GM10248 (cell line): Measurements from ENCODE around the gene CA10.

Source experiments
- CTCF ChIA-PET: fragments of 300-600 bp; sonication (Branson Sonifier 250); formaldehyde crosslinking; extraction: SDS; loops from one replicate; lab custom pipeline; 2021; ENCODE audit warnings: antibody characterized with exemption; lab: Yijun Ruan, JAX
- POLR2A ChIA-PET: fragments of 350-650 bp; sonication (Branson Sonifier 250); formaldehyde crosslinking; extraction: SDS; loops from one replicate; lab custom pipeline; 2020; ENCODE audit warnings: antibody characterized with exemption; lab: Yijun Ruan, JAX
- DNase-seq: peaks from one replicate; pipeline ENCODE4 v3.0.0; 2012; ENCODE audit errors: extremely low spot score
- TF ChIP-seq, protein P1 (sequence below): IDR thresholded peaks from 2 replicates; pipeline ENCODE4 v1.5.1; 2012; ENCODE audit warnings: mild to moderate bottlenecking, low read depth; ENCODE audit errors: extremely low read depth, missing control alignments, control extremely low read depth

The CA10 gene

DNA sequence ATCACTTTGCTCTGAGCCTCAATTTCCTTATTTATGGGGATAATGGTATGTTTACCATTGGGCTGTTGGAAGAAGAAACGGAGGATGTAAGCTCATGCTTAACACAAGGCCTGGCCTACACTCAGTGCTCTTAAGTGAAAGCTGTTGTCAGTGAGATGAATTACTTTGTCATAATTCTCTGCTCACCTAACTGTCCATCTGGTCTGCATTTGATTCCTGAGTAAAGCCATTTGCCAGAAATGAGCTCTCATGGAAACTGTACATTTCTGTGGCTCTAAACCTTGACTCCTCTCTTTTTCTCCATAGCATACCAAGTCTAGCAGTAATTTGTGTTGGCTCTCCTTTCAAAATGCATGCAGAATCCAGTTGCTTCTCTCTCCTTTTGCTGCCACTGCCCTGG lies 452.4 kb downstream of the CA10 start:
- DNase-seq, result no peak
- ChIA-PET CTCF (interaction anchor here (1.2 kb wide), 1 partner anchor 19 kb away, joined by 3 read pairs; no protein-coding TSS in a partner anchor), POLR2A (no interaction called here)
- TF ChIP-seq, protein P1, sequence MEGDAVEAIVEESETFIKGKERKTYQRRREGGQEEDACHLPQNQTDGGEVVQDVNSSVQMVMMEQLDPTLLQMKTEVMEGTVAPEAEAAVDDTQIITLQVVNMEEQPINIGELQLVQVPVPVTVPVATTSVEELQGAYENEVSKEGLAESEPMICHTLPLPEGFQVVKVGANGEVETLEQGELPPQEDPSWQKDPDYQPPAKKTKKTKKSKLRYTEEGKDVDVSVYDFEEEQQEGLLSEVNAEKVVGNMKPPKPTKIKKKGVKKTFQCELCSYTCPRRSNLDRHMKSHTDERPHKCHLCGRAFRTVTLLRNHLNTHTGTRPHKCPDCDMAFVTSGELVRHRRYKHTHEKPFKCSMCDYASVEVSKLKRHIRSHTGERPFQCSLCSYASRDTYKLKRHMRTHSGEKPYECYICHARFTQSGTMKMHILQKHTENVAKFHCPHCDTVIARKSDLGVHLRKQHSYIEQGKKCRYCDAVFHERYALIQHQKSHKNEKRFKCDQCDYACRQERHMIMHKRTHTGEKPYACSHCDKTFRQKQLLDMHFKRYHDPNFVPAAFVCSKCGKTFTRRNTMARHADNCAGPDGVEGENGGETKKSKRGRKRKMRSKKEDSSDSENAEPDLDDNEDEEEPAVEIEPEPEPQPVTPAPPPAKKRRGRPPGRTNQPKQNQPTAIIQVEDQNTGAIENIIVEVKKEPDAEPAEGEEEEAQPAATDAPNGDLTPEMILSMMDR, result no peak

DNA sequence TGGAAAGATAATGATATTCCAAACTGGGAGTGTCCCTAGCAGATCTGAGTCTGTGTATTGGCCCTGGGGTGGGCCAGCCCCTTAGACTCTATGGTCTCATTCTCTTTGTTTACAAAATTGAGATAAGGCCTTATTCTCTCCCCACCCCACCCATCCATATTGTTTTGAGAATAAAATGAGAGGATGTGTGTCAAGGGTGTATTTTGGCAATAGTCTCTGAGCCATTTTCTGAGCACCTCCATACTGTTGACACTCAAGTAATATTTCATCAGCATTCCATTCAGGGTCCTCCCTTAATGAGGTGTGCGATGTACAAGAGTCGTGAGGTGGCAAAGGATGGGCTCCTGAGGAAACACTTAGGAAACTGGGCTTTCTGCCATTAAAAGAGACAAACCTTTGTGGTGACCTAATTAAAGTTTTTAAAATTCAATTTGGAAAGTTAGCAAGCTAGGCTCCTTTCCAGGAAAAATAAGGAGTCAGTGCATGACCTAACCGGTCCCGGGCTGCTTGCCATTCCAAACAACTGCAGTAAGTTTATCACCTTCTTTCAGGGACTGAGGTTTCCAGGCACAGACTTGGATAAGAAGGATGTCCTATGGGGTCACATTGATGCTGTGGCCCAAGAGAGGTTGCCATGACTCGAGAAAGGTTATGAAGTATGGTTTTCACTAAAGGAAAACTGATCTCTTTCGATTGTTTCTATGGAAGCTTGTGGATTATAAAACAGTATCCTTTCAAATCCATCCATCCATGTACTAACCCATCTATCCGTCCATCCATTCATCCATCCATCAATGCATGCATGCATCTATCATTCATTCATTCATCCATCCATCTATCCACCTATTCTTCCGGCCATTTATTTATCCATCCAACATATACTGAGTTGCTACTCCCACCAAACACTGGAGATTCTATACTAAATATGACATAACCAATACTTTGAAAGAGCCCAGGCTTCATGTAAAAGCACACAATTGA lies 454.9 kb downstream of the CA10 start:
- TF ChIP-seq, protein P1, result no peak
- no peak for DNase-seq
- CTCF ChIA-PET, result no interaction called here
- POLR2A ChIA-PET, result no interaction called here

DNA sequence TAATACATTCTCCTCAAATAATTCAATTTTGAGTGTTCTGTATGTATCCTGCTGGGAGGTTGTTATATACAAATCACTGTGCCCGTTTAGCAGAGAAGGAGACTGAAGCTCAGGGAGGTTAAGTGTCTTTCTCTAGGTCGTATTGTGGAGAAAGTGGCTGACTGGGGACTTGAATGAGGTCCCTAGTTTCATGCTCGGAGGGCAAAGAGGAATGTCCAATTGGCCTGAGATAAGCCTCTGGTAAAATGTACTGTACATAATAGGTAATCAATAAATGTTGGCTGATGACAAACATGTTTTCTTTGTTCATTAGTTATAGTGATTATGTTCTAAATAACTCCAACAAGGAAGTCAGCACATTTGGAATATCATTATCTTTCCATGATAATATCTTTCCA lies 455.6 kb downstream of the CA10 start:
- no peak for DNase-seq
- CTCF ChIA-PET, result no interaction called here
- TF ChIP-seq, protein P1, result no peak
- POLR2A ChIA-PET, result no interaction called here

DNA sequence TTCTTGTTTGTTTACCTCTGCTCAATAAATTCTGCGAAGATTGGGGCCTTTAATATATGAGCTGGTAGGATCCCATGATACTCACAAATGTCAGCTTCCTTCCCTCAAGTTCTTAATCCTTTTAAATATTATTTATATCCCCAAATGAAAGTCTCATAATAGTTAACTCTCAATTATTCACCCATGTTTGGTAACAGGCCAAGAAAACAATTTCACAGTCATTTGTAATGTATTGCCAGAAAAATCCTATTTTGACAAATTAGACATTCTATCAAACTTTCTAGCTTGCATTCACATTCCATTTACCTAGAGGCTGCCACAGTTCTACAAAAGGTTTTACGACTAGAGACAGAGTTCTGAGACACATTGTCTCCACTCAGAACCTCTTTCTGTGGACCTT lies 457.0 kb downstream of the CA10 start:
- ChIA-PET CTCF (no interaction called here), POLR2A (no interaction called here)
- no peak for DNase-seq
- TF ChIP-seq, protein P1, result no peak

DNA sequence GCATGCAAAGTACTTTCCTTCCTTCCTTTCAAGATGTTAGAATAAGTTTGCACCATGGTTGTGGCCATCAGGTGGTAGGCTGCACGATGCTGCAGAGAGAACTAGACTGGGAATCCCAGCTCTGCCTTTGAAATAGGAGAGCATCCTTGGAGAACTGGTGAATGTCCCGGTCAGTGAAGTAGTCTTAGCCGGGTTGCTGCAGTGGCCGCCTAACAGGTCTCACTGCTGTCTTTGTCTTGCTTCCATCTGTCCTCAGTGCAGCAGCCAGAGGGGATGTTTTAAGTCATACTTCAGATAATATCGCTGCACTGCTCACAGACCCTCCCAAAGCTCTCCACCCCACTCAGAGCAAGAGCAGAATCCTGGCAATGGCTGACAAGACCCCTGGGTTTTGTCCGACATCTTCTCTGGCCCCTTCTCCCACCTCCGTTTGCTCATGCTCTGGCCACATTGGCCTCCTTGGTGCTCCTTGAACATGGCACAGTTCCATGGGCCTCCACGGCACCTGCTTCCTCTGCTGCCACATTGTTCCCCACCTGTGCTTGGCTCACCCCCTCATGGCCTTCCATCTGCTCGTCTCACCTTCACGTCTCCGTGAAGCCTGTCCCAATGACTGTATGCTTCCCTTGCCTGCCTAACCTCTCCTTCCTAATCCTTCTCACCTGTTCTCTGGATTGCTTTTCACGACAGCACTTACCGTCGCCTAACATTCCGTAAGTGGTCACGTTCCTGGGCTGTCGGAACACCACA lies 458.3 kb downstream of the CA10 start:
- TF ChIP-seq, protein P1, result no peak
- POLR2A ChIA-PET, result no interaction called here
- CTCF ChIA-PET, result no interaction called here
- DNase-seq, result no peak

DNA sequence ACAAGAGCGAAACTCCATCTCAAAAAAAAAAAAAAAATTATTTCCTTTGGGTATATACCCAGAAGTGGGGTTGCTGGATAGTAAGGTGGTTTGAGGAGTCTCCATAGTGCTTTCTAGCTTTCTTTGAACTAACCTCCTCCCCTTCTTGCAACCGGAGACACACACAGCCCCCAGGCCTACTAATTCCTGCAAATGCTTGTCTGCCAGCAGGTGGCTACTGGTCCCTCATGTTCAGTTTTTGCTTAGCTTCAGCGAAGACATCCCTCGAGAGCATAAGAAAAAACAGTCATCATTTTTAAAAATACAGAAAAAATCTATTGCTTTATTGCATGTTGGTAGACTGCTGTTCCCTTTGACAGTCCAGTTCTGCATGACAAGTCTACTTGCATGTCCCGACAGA lies 459.2 kb downstream of the CA10 start:
- POLR2A ChIA-PET, result no interaction called here
- CTCF ChIA-PET, result no interaction called here
- DNase-seq, result no peak
- TF ChIP-seq, protein P1, result no peak
